Osteoblast (primary cell): ENCODE data around the gene TRIM44. TPM values are rescaled to one million over a fixed set of nuclear protein-coding genes. Genes with fewer than 3 reads are reported as not detected.
"Not testable (repeated sequence)": the region's sequence is repeated elsewhere in the genome, so short reads cannot be mapped to it uniquely, and the experiment has no call there.

Source experiments
- DNase-seq: peaks from one replicate; pipeline ENCODE4 v3.0.0; 2011; ENCODE audit warnings: low spot score, mixed read lengths; ENCODE audit not compliant: insufficient read length; ENCODE audit errors: missing footprints
- H2AFZ ChIP-seq: 2 replicates; pipeline ENCODE4 v1.6.0; 2011; ENCODE audit warnings: mild to moderate bottlenecking, low read length
- H3K27ac ChIP-seq: 2 replicates; pipeline ENCODE4 v1.5.1; 2011; ENCODE audit warnings: mild to moderate bottlenecking, low read depth, low read length, moderate library complexity
- H3K27me3 ChIP-seq: 2 replicates; pipeline ENCODE4 v1.6.0; 2012; ENCODE audit warnings: mild to moderate bottlenecking, control low read depth, inconsistent platforms, low read length, moderate library complexity; ENCODE audit not compliant: insufficient read depth
- H3K36me3 ChIP-seq: 2 replicates; pipeline ENCODE4 v1.5.1; 2011; ENCODE audit warnings: mild to moderate bottlenecking, low read length, control low read depth, moderate library complexity; ENCODE audit not compliant: insufficient read depth
- H3K4me1 ChIP-seq: 2 replicates; pipeline ENCODE4 v1.5.1; 2011; ENCODE audit warnings: mild to moderate bottlenecking, low read length, control low read depth, moderate library complexity; ENCODE audit not compliant: insufficient read depth
- H3K4me2 ChIP-seq: 2 replicates; pipeline ENCODE4 v1.6.0; 2011; ENCODE audit warnings: mild to moderate bottlenecking, low read length; ENCODE audit not compliant: insufficient read depth
- H3K4me3 ChIP-seq: fragments of 200-600 bp; sonication (generic); 3 replicates; pipeline ENCODE4 v1.5.1; 2012; ENCODE audit warnings: mild to moderate bottlenecking, low read length, inconsistent platforms; ENCODE audit not compliant: insufficient read depth
- H3K79me2 ChIP-seq: 2 replicates; pipeline ENCODE4 v1.6.0; 2012; ENCODE audit warnings: mild to moderate bottlenecking, low read length, control low read depth, inconsistent platforms; ENCODE audit not compliant: insufficient read depth
- H3K9me3 ChIP-seq: 2 replicates; pipeline ENCODE4 v1.5.1; 2011; ENCODE audit warnings: low read depth, low read length, control low read depth
- H4K20me1 ChIP-seq: 2 replicates; pipeline ENCODE4 v1.6.0; 2012; ENCODE audit warnings: mild to moderate bottlenecking, low read length, control low read depth; ENCODE audit not compliant: insufficient read depth
- CTCF ChIP-seq: IDR thresholded peaks from 2 replicates; pipeline ENCODE4 v1.5.1; 2011; ENCODE audit warnings: mild to moderate bottlenecking, low read depth, low read length, moderate library complexity; ENCODE audit errors: extremely low read depth
- total RNA-seq: library from RNA; depleted of rRNA; stranded (reverse); fragments of >200 nt; gene quantifications from 2 replicates; pipeline ENCODE4 v1.2.3, GENCODE V29; 2012

Gene TRIM44
- total RNA-seq, 1 donor, result 40.5 TPM

GRCh38 chr11:35859301-35859700 is 196.7 kb downstream of the TRIM44 start:
- Histone ChIP-seq H3K79me2 (no peaks in the 10 kb centered on the region), H3K4me3 (no peak overlapping the region), H3K9me3 (no peaks in the 10 kb centered on the region), H2AFZ (no peak overlapping the region), H4K20me1 (no peaks in the 10 kb centered on the region), H3K27me3 (no peaks in the 10 kb centered on the region), H3K36me3 (no peaks in the 10 kb centered on the region), H3K27ac (no peak overlapping the region), H3K4me1 (no peaks in the 10 kb centered on the region), H3K4me2 (no peak overlapping the region)
- TF ChIP-seq CTCF, result no peak
- DNase-seq, result peak; percentile 56

GRCh38 chr11:35860194-35860593 is 197.6 kb downstream of the TRIM44 start:
- H3K4me1 ChIP-seq, H2AFZ ChIP-seq, H3K27ac ChIP-seq, H3K9me3 ChIP-seq, H3K4me3 ChIP-seq, H4K20me1 ChIP-seq, H3K4me2 ChIP-seq, H3K27me3 ChIP-seq, H3K36me3 ChIP-seq, DNase-seq, H3K79me2 ChIP-seq: not testable (repeated sequence)

- Histone ChIP-seq H2AFZ (no peak overlapping the region), H4K20me1 (no peaks in the 10 kb centered on the region), H3K27me3 (no peaks in the 10 kb centered on the region), H3K9me3 (no peaks in the 10 kb centered on the region), H3K36me3 (no peaks in the 10 kb centered on the region), H3K4me3 (no peak overlapping the region), H3K4me2 (no peak overlapping the region), H3K27ac (no peak overlapping the region), H3K4me1 (no peaks in the 10 kb centered on the region), H3K79me2 (no peaks in the 10 kb centered on the region)
- no peak for TF ChIP-seq CTCF
- DNase-seq, result no peak
Measured at GRCh38 chr11:35861191-35861590, 198.6 kb downstream of the TRIM44 start.

GRCh38 chr11:35862666-35863065 is 200.1 kb downstream of the TRIM44 start:
- Histone ChIP-seq H3K4me1 (no peaks in the 10 kb centered on the region), H3K4me2 (no peak overlapping the region)
- no peak for TF ChIP-seq CTCF

More at GRCh38 chr11:35862666-35863065, 200.1 kb downstream of the TRIM44 start:
- Histone ChIP-seq H2AFZ (no peak overlapping the region), H3K4me3 (no peak overlapping the region), H3K27me3 (no peaks in the 10 kb centered on the region), H3K9me3 (no peaks in the 10 kb centered on the region), H4K20me1 (no peaks in the 10 kb centered on the region), H3K36me3 (no peaks in the 10 kb centered on the region), H3K27ac (no peak overlapping the region), H3K79me2 (no peaks in the 10 kb centered on the region)
- peak; percentile 30 for DNase-seq
